ENCODE measurements around the gene ARHGAP31. TPM values are rescaled to one million over a fixed set of nuclear protein-coding genes. Genes with fewer than 3 reads are reported as not detected.

The ARHGAP31 gene
- total and polyA plus RNA-seq, 2 experiments from 2014 or later: 1.2 to 4.3 TPM

- peaks cover 15% of the 10 kb centered on the region for H3K36me3 Mint-ChIP-seq (ENCODE audit: low read depth)
- peak overlapping the region; percentile 95 for H3K27ac Mint-ChIP-seq
- ATAC-seq (peak; percentile 81), DNase-seq (ENCODE audit: low spot score) (peak; percentile 89)
- H3K79me2 ChIP-seq (replicated peaks; ENCODE audit: insufficient read depth): no peaks in the 10 kb centered on the region
- H3K4me2 ChIP-seq: peak overlapping the region; percentile 63
- H3K4me1 Mint-ChIP-seq: peaks cover 71% of the 10 kb centered on the region
- no peaks in the 10 kb centered on the region for H4K20me1 ChIP-seq (replicated peaks; ENCODE audit: insufficient read depth)
- no peaks in the 10 kb centered on the region; the same call in 1 of the 2 replicates for H3F3A ChIP-seq (replicated peaks; ENCODE audit: low read depth)
- no peaks in the 10 kb centered on the region for H3K27me3 ChIP-seq (ENCODE audit: insufficient read depth)
- peaks cover 15% of the 10 kb centered on the region for H3K9me3 Mint-ChIP-seq
- H3K4me1 ChIP-seq (ENCODE audit: insufficient read depth): peaks cover 59% of the 10 kb centered on the region
- H3K27ac ChIP-seq (ENCODE audit: low read depth): peak overlapping the region; percentile 98
- no peaks in the 10 kb centered on the region for H3K36me3 ChIP-seq (ENCODE audit: insufficient read depth)
- peaks cover 3% of the 10 kb centered on the region for H3K27me3 Mint-ChIP-seq (ENCODE audit: insufficient read depth, low read depth, poor library complexity)
- H3K4me3 ChIP-seq: peak overlapping the region; percentile 29
- H3K4me3 Mint-ChIP-seq: peak overlapping the region; percentile 63
- TF ChIP-seq CREB1 (CRISPR knock-in tag; IDR thresholded peaks at IDR 0.05; ENCODE audit: low read depth): peak; percentile 90
- TF ChIP-seq CTCF (conservative IDR thresholded peaks at IDR 0.05; ENCODE audit: low read depth in 2 of 2): 0 out of 4 replicates have a peak, but pooled peaks of 1 of the 2 experiments have one; percentile 2
- no peak for TF ChIP-seq ZNF331 (CRISPR knock-in tag; IDR thresholded peaks at IDR 0.05; ENCODE audit: low read depth)
- TF ChIP-seq NANOG (IDR thresholded peaks at IDR 0.05; ENCODE audit: borderline replicate concordance): peak; percentile 72
- no peak for TF ChIP-seq STAT1 (IDR thresholded peaks at IDR 0.05; ENCODE audit: unreplicated experiment)
- TF ChIP-seq EZH2 (IDR thresholded peaks at IDR 0.05; ENCODE audit: low read depth, unreplicated experiment): no peak
- TF ChIP-seq JUNB (IDR thresholded peaks at IDR 0.05; ENCODE audit: unreplicated experiment): no peak
- TF ChIP-seq POLR2AphosphoS5 (IDR thresholded peaks at IDR 0.05; ENCODE audit: low read depth): peak; percentile 22; the same call in 1 of the 2 replicates
- no peak for TF ChIP-seq EZH2phosphoT487 (IDR thresholded peaks at IDR 0.05; ENCODE audit: unreplicated experiment)
- 0 out of 2 replicates have a peak, but pooled peaks have one; percentile 15 for TF ChIP-seq ZNF114 (CRISPR knock-in tag; IDR thresholded peaks at IDR 0.05)
- TF ChIP-seq, protein P1, sequence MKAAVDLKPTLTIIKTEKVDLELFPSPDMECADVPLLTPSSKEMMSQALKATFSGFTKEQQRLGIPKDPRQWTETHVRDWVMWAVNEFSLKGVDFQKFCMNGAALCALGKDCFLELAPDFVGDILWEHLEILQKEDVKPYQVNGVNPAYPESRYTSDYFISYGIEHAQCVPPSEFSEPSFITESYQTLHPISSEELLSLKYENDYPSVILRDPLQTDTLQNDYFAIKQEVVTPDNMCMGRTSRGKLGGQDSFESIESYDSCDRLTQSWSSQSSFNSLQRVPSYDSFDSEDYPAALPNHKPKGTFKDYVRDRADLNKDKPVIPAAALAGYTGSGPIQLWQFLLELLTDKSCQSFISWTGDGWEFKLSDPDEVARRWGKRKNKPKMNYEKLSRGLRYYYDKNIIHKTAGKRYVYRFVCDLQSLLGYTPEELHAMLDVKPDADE (IDR thresholded peaks at IDR 0.05): peak; percentile 89
- TF ChIP-seq, protein P2, sequence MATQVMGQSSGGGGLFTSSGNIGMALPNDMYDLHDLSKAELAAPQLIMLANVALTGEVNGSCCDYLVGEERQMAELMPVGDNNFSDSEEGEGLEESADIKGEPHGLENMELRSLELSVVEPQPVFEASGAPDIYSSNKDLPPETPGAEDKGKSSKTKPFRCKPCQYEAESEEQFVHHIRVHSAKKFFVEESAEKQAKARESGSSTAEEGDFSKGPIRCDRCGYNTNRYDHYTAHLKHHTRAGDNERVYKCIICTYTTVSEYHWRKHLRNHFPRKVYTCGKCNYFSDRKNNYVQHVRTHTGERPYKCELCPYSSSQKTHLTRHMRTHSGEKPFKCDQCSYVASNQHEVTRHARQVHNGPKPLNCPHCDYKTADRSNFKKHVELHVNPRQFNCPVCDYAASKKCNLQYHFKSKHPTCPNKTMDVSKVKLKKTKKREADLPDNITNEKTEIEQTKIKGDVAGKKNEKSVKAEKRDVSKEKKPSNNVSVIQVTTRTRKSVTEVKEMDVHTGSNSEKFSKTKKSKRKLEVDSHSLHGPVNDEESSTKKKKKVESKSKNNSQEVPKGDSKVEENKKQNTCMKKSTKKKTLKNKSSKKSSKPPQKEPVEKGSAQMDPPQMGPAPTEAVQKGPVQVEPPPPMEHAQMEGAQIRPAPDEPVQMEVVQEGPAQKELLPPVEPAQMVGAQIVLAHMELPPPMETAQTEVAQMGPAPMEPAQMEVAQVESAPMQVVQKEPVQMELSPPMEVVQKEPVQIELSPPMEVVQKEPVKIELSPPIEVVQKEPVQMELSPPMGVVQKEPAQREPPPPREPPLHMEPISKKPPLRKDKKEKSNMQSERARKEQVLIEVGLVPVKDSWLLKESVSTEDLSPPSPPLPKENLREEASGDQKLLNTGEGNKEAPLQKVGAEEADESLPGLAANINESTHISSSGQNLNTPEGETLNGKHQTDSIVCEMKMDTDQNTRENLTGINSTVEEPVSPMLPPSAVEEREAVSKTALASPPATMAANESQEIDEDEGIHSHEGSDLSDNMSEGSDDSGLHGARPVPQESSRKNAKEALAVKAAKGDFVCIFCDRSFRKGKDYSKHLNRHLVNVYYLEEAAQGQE (IDR thresholded peaks at IDR 0.05; ENCODE audit: unreplicated experiment): no peak
- TF ChIP-seq, protein P3, sequence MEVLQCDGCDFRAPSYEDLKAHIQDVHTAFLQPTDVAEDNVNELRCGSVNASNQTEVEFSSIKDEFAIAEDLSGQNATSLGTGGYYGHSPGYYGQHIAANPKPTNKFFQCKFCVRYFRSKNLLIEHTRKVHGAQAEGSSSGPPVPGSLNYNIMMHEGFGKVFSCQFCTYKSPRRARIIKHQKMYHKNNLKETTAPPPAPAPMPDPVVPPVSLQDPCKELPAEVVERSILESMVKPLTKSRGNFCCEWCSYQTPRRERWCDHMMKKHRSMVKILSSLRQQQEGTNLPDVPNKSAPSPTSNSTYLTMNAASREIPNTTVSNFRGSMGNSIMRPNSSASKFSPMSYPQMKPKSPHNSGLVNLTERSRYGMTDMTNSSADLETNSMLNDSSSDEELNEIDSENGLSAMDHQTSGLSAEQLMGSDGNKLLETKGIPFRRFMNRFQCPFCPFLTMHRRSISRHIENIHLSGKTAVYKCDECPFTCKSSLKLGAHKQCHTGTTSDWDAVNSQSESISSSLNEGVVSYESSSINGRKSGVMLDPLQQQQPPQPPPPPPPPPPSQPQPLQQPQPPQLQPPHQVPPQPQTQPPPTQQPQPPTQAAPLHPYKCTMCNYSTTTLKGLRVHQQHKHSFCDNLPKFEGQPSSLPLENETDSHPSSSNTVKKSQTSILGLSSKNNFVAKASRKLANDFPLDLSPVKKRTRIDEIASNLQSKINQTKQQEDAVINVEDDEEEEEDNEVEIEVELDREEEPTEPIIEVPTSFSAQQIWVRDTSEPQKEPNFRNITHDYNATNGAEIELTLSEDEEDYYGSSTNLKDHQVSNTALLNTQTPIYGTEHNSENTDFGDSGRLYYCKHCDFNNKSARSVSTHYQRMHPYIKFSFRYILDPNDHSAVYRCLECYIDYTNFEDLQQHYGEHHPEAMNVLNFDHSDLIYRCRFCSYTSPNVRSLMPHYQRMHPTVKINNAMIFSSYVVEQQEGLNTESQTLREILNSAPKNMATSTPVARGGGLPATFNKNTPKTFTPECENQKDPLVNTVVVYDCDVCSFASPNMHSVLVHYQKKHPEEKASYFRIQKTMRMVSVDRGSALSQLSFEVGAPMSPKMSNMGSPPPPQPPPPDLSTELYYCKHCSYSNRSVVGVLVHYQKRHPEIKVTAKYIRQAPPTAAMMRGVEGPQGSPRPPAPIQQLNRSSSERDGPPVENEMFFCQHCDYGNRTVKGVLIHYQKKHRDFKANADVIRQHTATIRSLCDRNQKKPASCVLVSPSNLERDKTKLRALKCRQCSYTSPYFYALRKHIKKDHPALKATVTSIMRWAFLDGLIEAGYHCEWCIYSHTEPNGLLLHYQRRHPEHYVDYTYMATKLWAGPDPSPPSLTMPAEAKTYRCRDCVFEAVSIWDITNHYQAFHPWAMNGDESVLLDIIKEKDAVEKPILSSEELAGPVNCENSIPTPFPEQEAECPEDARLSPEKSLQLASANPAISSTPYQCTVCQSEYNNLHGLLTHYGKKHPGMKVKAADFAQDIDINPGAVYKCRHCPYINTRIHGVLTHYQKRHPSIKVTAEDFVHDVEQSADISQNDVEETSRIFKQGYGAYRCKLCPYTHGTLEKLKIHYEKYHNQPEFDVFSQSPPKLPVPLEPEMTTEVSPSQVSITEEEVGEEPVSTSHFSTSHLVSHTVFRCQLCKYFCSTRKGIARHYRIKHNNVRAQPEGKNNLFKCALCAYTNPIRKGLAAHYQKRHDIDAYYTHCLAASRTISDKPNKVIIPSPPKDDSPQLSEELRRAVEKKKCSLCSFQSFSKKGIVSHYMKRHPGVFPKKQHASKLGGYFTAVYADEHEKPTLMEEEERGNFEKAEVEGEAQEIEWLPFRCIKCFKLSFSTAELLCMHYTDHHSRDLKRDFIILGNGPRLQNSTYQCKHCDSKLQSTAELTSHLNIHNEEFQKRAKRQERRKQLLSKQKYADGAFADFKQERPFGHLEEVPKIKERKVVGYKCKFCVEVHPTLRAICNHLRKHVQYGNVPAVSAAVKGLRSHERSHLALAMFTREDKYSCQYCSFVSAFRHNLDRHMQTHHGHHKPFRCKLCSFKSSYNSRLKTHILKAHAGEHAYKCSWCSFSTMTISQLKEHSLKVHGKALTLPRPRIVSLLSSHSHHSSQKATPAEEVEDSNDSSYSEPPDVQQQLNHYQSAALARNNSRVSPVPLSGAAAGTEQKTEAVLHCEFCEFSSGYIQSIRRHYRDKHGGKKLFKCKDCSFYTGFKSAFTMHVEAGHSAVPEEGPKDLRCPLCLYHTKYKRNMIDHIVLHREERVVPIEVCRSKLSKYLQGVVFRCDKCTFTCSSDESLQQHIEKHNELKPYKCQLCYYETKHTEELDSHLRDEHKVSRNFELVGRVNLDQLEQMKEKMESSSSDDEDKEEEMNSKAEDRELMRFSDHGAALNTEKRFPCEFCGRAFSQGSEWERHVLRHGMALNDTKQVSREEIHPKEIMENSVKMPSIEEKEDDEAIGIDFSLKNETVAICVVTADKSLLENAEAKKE (CRISPR knock-in tag; IDR thresholded peaks at IDR 0.05): no peak; the same call in 1 of the 2 replicates
- H3K9me2 ChIP-seq (ENCODE audit: insufficient read depth): no peaks in the 10 kb centered on the region; the same call in 1 of the 2 replicates
- no peak overlapping the region for H2AFZ ChIP-seq
Observed at GRCh38 chr3:119350114-119350513, 55.9 kb downstream of the ARHGAP31 start.

Measured in GM23338 (cell line).